OCI-LY3 (cell line): ENCODE measurements around the gene MYPN.

Experiments used
- H2AFZ ChIP-seq: fragments of 200-600, 300-600 bp; shearing (Covaris generic); 2 replicates; pipeline ENCODE4 v1.6.0; 2014; ENCODE audit warnings: antibody characterized with exemption, low read depth, low read length
- H3K27ac ChIP-seq: fragments of 200-600, 300-600 bp; sonication (generic); 2 replicates; pipeline ENCODE4 v1.5.1; 2014; ENCODE audit warnings: mild to moderate bottlenecking, low read length, moderate library complexity, mixed read lengths
- H3K27me3 ChIP-seq: fragments of 200-600, 300-600 bp; sonication (generic); 2 replicates; pipeline ENCODE4 v1.6.1; 2014; ENCODE audit warnings: low read depth, low read length, mixed read lengths
- H3K36me3 ChIP-seq: fragments of 200-600, 300-600 bp; sonication (generic); replicated peaks from 2 replicates; pipeline ENCODE3; 2014; ENCODE audit warnings: low read depth, low read length, mixed read lengths
- H3K4me1 ChIP-seq: fragments of 300-600, 200-600 bp; sonication (generic); 2 replicates; pipeline ENCODE4 v1.6.1; 2014; ENCODE audit warnings: low read length, mixed read lengths
- H3K4me2 ChIP-seq: fragments of 200-600, 300-600 bp; sonication (generic); 2 replicates; pipeline ENCODE4 v1.6.1; 2014; ENCODE audit warnings: low read length, mixed read lengths
- H3K4me3 ChIP-seq: fragments of 300-600, 200-600 bp; sonication (generic); 2 replicates; pipeline ENCODE4 v1.5.1; 2014; ENCODE audit warnings: antibody characterized with exemption, mild to moderate bottlenecking, low read length, moderate library complexity
- H3K79me2 ChIP-seq: fragments of 300-600, 200-600 bp; shearing (Covaris generic); 2 replicates; pipeline ENCODE4 v1.6.1; 2014; ENCODE audit warnings: mild to moderate bottlenecking, low read length, mixed read lengths
- H3K9ac ChIP-seq: fragments of 300-600, 200-600 bp; shearing (Covaris generic); 2 replicates; pipeline ENCODE4 v1.6.0; 2014; ENCODE audit warnings: mild to moderate bottlenecking, low read length, moderate library complexity
- H3K9me3 ChIP-seq: fragments of 200-600, 300-600 bp; shearing (Covaris generic); 2 replicates; pipeline ENCODE4 v1.6.1; 2014; ENCODE audit warnings: low read length, mixed read lengths; ENCODE audit not compliant: insufficient read depth
- H4K20me1 ChIP-seq: fragments of 200-600, 300-600 bp; sonication (generic); 2 replicates; pipeline ENCODE4 v1.6.1; 2016; ENCODE audit warnings: low read length, mixed read lengths; ENCODE audit not compliant: insufficient read depth
- EZH2phosphoT487 ChIP-seq: fragments of 200-600 bp; shearing (Covaris generic); IDR thresholded peaks from 2 replicates; pipeline ENCODE4 v1.6.1; 2018; ENCODE audit warnings: antibody characterized with exemption, mixed run types, low read depth
- TF ChIP-seq, protein P1 (sequence below): fragments of 200-600, 300-600 bp; sonication (generic); IDR thresholded peaks from 2 replicates; pipeline ENCODE4 v1.5.1; 2014; ENCODE audit warnings: antibody characterized with exemption, low read length, low read depth

MYPN gene

DNA sequence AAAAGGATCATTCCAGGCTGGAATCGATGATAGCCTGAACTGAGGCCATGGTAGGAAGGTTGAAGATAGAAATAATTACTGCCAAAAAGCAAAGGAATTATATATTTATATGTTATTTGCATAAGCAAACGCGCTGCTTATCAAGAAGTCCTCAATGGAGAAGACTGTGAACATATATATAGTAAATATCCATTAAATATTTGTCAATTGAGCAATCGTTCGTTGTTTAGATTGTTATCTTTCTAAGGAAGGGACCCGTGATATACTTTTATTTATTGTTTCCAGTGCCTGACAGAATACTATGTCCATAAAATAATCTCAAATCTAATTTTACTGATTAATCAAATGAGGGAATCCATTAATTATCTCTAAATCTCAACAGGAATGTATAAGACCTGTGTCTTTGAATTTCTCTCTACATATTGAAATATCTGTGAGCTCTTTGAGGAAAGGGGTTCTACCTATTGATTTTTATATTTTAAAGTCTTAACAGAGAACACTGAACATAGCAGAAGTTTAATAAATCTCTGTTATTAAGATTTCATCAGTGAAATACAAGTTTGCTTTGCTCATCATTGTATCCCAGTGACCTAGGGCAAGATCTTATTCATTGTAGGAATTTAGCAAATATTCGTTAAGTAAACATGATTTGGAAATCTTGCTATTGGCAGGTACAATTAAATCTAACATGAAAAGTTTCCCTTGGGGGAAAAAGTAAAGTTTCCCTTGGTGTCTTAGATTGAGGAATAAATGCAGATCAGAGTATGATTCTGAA lies 22.2 kb upstream of the MYPN start:
- Histone ChIP-seq H3K9me3 (no peaks in the 10 kb centered on the region), H3K36me3 (no peaks in the 10 kb centered on the region), H3K4me1 (no peaks in the 10 kb centered on the region), H3K9ac (no peak overlapping the region), H4K20me1 (no peaks in the 10 kb centered on the region), H3K4me3 (no peak overlapping the region), H3K4me2 (no peak overlapping the region), H3K27me3 (no peaks in the 10 kb centered on the region), H3K79me2 (no peaks in the 10 kb centered on the region), H2AFZ (no peak overlapping the region), H3K27ac (no peak overlapping the region)
- TF ChIP-seq, protein P1, sequence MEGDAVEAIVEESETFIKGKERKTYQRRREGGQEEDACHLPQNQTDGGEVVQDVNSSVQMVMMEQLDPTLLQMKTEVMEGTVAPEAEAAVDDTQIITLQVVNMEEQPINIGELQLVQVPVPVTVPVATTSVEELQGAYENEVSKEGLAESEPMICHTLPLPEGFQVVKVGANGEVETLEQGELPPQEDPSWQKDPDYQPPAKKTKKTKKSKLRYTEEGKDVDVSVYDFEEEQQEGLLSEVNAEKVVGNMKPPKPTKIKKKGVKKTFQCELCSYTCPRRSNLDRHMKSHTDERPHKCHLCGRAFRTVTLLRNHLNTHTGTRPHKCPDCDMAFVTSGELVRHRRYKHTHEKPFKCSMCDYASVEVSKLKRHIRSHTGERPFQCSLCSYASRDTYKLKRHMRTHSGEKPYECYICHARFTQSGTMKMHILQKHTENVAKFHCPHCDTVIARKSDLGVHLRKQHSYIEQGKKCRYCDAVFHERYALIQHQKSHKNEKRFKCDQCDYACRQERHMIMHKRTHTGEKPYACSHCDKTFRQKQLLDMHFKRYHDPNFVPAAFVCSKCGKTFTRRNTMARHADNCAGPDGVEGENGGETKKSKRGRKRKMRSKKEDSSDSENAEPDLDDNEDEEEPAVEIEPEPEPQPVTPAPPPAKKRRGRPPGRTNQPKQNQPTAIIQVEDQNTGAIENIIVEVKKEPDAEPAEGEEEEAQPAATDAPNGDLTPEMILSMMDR = no peak
- TF ChIP-seq EZH2phosphoT487 = no peak

DNA sequence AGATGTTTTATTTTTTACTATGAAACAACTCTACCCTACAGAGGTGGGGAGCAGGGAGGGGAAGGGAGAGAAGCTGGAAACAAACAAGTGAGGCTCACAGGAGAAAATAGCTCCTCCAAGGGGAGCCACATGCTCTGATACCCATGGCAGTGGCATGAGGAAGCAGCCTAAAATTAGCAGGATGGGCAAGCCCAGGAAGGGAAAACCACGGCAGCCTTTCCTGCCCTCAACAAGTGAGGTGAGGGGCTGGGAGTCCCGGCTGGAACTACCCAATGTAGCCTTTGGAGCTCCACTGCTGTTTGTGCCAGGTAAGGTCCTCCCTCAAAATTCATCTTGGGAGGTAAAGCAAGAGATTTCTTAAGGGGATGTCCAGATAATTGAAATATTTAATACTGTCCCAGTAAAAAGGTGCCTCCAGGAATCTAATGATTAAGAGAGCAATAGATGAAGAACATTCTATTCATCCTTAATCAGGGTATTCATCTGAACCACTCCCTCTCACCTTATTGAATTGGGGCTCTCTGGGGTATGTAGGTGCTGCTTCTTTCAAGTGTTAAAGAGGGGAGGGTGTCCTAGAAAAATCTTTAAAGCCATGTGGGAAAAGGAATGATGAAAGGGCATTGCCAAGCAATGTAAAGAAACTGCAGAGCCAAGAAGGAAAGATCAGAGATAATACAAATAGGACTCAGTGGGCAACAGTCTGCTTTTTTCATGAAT lies 21.4 kb upstream of the MYPN start:
- Histone ChIP-seq H3K9me3 (no peaks in the 10 kb centered on the region), H3K36me3 (no peaks in the 10 kb centered on the region), H3K27ac (no peak overlapping the region), H4K20me1 (no peaks in the 10 kb centered on the region), H2AFZ (no peak overlapping the region), H3K4me3 (no peak overlapping the region), H3K9ac (no peak overlapping the region), H3K27me3 (no peaks in the 10 kb centered on the region), H3K79me2 (no peaks in the 10 kb centered on the region), H3K4me2 (no peak overlapping the region), H3K4me1 (no peaks in the 10 kb centered on the region)
- TF ChIP-seq EZH2phosphoT487 = no peak
- TF ChIP-seq, protein P1 = no peak

DNA sequence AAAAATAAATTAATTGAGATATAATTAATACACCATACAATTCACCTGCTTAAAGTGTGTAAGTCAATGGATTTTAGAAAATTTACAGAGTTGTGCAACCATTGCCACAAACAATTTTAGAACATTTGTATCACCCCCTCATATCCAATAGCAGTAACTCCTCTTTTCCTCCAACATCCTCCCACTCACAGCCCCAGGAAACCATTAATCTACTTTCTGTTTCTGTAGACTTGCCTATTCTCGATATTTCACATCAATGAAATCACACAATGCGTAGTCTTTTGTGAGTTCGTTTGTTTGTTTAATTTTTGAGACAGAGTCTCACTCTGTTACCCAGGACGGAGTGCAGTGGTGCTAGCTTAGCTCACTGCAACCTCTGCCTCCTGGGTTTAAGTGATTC lies 20.5 kb upstream of the MYPN start:
- Histone ChIP-seq H3K27ac (no peak overlapping the region), H3K9me3 (no peaks in the 10 kb centered on the region), H3K79me2 (no peaks in the 10 kb centered on the region), H3K4me3 (no peak overlapping the region), H4K20me1 (no peaks in the 10 kb centered on the region), H2AFZ (no peak overlapping the region), H3K4me1 (no peaks in the 10 kb centered on the region), H3K36me3 (no peaks in the 10 kb centered on the region), H3K4me2 (peak overlapping the region; percentile 17; the same call in 1 of the 2 replicates), H3K9ac (no peak overlapping the region), H3K27me3 (no peaks in the 10 kb centered on the region)
- no peak for TF ChIP-seq EZH2phosphoT487
- TF ChIP-seq, protein P1 = no peak

GRCh38 chr10:68090586-68090985 lies 18.7 kb upstream of the MYPN start:
- no peak overlapping the region for H3K4me3 ChIP-seq
- no peaks in the 10 kb centered on the region for H3K27me3 ChIP-seq
- H3K79me2 ChIP-seq = no peaks in the 10 kb centered on the region
- no peak for TF ChIP-seq EZH2phosphoT487
- TF ChIP-seq, protein P1 = no peak
- H3K27ac ChIP-seq = no peak overlapping the region
- H4K20me1 ChIP-seq = no peaks in the 10 kb centered on the region
- no peaks in the 10 kb centered on the region for H3K36me3 ChIP-seq
- no peak overlapping the region for H2AFZ ChIP-seq
- no peaks in the 10 kb centered on the region for H3K9me3 ChIP-seq
- H3K4me1 ChIP-seq = no peaks in the 10 kb centered on the region
- H3K9ac ChIP-seq = no peak overlapping the region
- H3K4me2 ChIP-seq = no peak overlapping the region
